ENCODE results near the gene CELA2B. TPM values are rescaled to one million over a fixed set of nuclear protein-coding genes. Genes with fewer than 3 reads are reported as not detected.

Gene CELA2B
- total and polyA plus RNA-seq, 2 of the 8 experiments (the other 6 are each of a cell fraction or from before 2014, with no cell fraction given): not detected

DNA sequence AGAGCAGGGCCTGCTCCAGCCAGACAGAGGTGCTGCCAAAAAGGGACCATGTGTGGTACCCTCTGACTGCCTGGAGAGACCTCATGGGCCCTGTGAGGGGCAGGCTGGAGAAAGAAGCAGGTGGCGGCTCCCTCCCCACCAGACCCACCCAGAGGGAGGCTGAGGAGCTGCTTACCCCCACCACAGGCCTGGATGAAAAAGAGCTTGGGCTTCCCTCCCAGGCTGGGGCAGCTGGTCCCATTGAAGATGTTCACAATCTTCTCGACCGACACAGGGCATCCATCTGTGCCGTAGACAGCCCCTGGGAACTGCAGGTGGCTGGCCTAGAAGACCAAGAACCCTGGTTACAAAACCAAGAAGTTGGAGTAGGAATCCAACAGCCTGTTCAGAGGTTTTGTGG lies 28.5 kb downstream of the CELA2B start:
- Histone ChIP-seq H3K14ac (ENCODE audit: insufficient read length) (no peak overlapping the region), H3K23ac (ENCODE audit: insufficient read length) (no peak overlapping the region), H3K18ac (ENCODE audit: extremely low read depth, low read length) (no peak overlapping the region), H3K56ac (replicated peaks; ENCODE audit: insufficient read length, low read depth, low read length) (no peak overlapping the region), H2AK5ac (ENCODE audit: low read depth, low read length) (no peak overlapping the region), H3K36me3 (ENCODE audit: control insufficient read depth in 2 of 4, insufficient read depth in 4 of 4, low read length in 3 of 4) (peaks cover 0 to 8% (median 2%) of the 10 kb centered on the region in 4 experiments; a peak in 3 of 8 replicates), H2BK20ac (ENCODE audit: low read length) (no peak overlapping the region), H3K9me3 (ENCODE audit: insufficient read depth in 2 of 2, low read depth in 1 of 2, low read length in 1 of 2) (no peaks in the 10 kb centered on the region), H3K79me2 (ENCODE audit: control insufficient read depth in 1 of 2, insufficient read depth in 2 of 2, low read length in 2 of 2) (0 out of 4 replicates have a peak, but pooled peaks cover 0 to 3% of the 10 kb centered on the region in 2 experiments), H2BK5ac (ENCODE audit: low read depth, low read length) (no peak overlapping the region), H2BK120ac (replicated peaks; ENCODE audit: low read depth, low read length) (no peak overlapping the region), H2BK15ac (ENCODE audit: low read length) (no peak overlapping the region), H3K79me1 (ENCODE audit: low read depth, low read length) (no peaks in the 10 kb centered on the region; the same call in 1 of the 2 replicates), H3K4me3 (ENCODE audit: extremely low read depth in 1 of 4, insufficient read depth in 2 of 4, low read depth in 3 of 4, low read length in 4 of 4) (no peak overlapping the region), H3K4me2 (ENCODE audit: insufficient read depth in 1 of 2, low read depth in 2 of 2, low read length in 2 of 2) (no peak overlapping the region), H3K27me3 (replicated peaks in 1 of 4; ENCODE audit: control insufficient read depth in 3 of 4, extremely low read depth in 1 of 4, insufficient read depth in 3 of 4, low read length in 3 of 4) (no peaks in the 10 kb centered on the region), H3K23me2 (ENCODE audit: low read depth, low read length) (no peaks in the 10 kb centered on the region), H3K9ac (replicated peaks in 1 of 4; ENCODE audit: extremely low read depth in 1 of 4, low read depth in 3 of 4, low read length in 3 of 4) (no peak overlapping the region), H3K4me1 (replicated peaks in 1 of 4; ENCODE audit: control insufficient read depth in 3 of 4, insufficient read depth in 4 of 4, low read length in 3 of 4) (peaks cover 10 to 22% (median 19%) of the 10 kb centered on the region in 4 experiments), H4K20me1 (replicated peaks in 1 of 2; ENCODE audit: control insufficient read depth in 1 of 2, insufficient read depth in 2 of 2, low read length in 2 of 2) (no peaks in the 10 kb centered on the region), H4K5ac (ENCODE audit: insufficient read length, low read depth, low read length) (no peak overlapping the region), H2BK12ac (ENCODE audit: low read depth, low read length) (no peak overlapping the region), H2AFZ (ENCODE audit: low read length) (no peak overlapping the region), H4K8ac (ENCODE audit: extremely low read depth, insufficient read depth, low read length) (no peak overlapping the region), H3K4ac (replicated peaks; ENCODE audit: insufficient read length, low read depth, low read length) (no peak overlapping the region), H3K27ac (ENCODE audit: low read depth, low read length) (no peak overlapping the region), H4K91ac (replicated peaks; ENCODE audit: insufficient read length, low read length) (no peak overlapping the region)
- FAIRE-seq (no peak), DNase-seq (ENCODE audit: low read depth in 1 of 2, low spot score in 2 of 2) (no peak)
- POLR2A ChIA-PET (ENCODE audit: partially characterized antibody): no interaction called here
- WGBS, 2 experiments (ENCODE audit: extremely low coverage in 1 of 2, insufficient coverage in 1 of 2, insufficient read length in 1 of 2, insufficient replicate concordance in 2 of 2, low coverage in 1 of 2, low lambda C conversion rate in 2 of 2, missing lambda C conversion rate in 1 of 2): 96% methylated on average over 4 of the region's 4 CpGs; no CpG with 5 or more reads in 1 of the 2 experiments
- CTCF ChIA-PET (ENCODE audit: partially characterized antibody): interaction anchor here (0.9 kb wide), 1 partner anchor 45 kb away, joined by 3 read pairs; no protein-coding TSS in a partner anchor
- no peak for TF ChIP-seq SP2 (IDR thresholded peaks at IDR 0.05; ENCODE audit: low read length)
- no peak for TF ChIP-seq MAFK (IDR thresholded peaks at IDR 0.05; ENCODE audit: low read depth, low read length)
- TF ChIP-seq POLR2AphosphoS5 (IDR thresholded peaks at IDR 0.05; ENCODE audit: low read depth, low read length): no peak
- no peak for TF ChIP-seq FOSL1 (IDR thresholded peaks at IDR 0.05; ENCODE audit: insufficient read depth, low read depth, low read length)
- TF ChIP-seq CEBPB (IDR thresholded peaks at IDR 0.05; ENCODE audit: low read depth, low read length): no peak
- no peak for TF ChIP-seq POLR2A (IDR thresholded peaks at IDR 0.05; ENCODE audit: control extremely low read depth in 1 of 2, low read depth in 2 of 2, low read length in 2 of 2)
- TF ChIP-seq, protein P1, sequence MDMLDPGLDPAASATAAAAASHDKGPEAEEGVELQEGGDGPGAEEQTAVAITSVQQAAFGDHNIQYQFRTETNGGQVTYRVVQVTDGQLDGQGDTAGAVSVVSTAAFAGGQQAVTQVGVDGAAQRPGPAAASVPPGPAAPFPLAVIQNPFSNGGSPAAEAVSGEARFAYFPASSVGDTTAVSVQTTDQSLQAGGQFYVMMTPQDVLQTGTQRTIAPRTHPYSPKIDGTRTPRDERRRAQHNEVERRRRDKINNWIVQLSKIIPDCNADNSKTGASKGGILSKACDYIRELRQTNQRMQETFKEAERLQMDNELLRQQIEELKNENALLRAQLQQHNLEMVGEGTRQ (IDR thresholded peaks at IDR 0.05; ENCODE audit: low read length): no peak
- no peak for TF ChIP-seq SUZ12 (IDR thresholded peaks at IDR 0.05; ENCODE audit: low read length)
- TF ChIP-seq CHD2 (IDR thresholded peaks at IDR 0.05; ENCODE audit: low read length): no peak
- TF ChIP-seq NRF1 (IDR thresholded peaks at IDR 0.05; ENCODE audit: low read depth, low read length): no peak
- no peak for TF ChIP-seq BRCA1 (IDR thresholded peaks at IDR 0.05; ENCODE audit: low read depth, low read length)
- no peak for TF ChIP-seq PHF8 (conservative IDR thresholded peaks at IDR 0.05; ENCODE audit: low read depth, low read length)
- TF ChIP-seq GTF2F1 (IDR thresholded peaks at IDR 0.05; ENCODE audit: borderline replicate concordance, low read depth, low read length): no peak
- TF ChIP-seq E2F6 (IDR thresholded peaks at IDR 0.05): no peak

All from H1 (cell line).